Fibroblast of lung (primary cell): Measurements from ENCODE around the gene SLC18A3. TPM values are rescaled to one million over a fixed set of nuclear protein-coding genes. Genes with fewer than 3 reads are reported as not detected.

Experiments used
- DNase-seq, 2 donors: peaks; one replicate each; pipeline versions ENCODE4 v3.0.0 to v3.0.0-alpha.2; 2010; ENCODE audit warnings: low read depth in 2 of 2
- H2AFZ ChIP-seq: 2 replicates; pipeline ENCODE4 v1.5.1; 2012; ENCODE audit warnings: low read length, control low read depth, inconsistent platforms
- H3K27ac ChIP-seq: 2 replicates; pipeline ENCODE4 v1.5.1; 2011; ENCODE audit warnings: low read length, control low read depth; ENCODE audit not compliant: insufficient read depth
- H3K27me3 ChIP-seq: 2 replicates; pipeline ENCODE4 v1.5.1; 2011; ENCODE audit warnings: mild to moderate bottlenecking, low read length; ENCODE audit not compliant: control insufficient read depth, insufficient read depth
- H3K36me3 ChIP-seq: 2 replicates; pipeline ENCODE4 v1.5.1; 2011; ENCODE audit warnings: low read length; ENCODE audit not compliant: control insufficient read depth, insufficient read depth
- H3K4me1 ChIP-seq: 2 replicates; pipeline ENCODE4 v1.5.1; 2011; ENCODE audit warnings: low read length; ENCODE audit not compliant: control insufficient read depth, insufficient read depth; ENCODE audit errors: extremely low read depth
- H3K4me2 ChIP-seq: 2 replicates; pipeline ENCODE4 v1.5.1; 2011; ENCODE audit warnings: low read length, control low read depth; ENCODE audit not compliant: insufficient read depth; ENCODE audit errors: extremely low read depth
- H3K4me3 ChIP-seq, 4 experiments: fragments of 200-600 bp in 1 of 4; sonication (generic) in 1 of 4; replicated peaks in 1 of 4; 2 replicates each; pipeline ENCODE4 v1.5.1; 2011 to 2016; ENCODE audit warnings: low read length in 4 of 4, low read depth in 3 of 4, mild to moderate bottlenecking in 3 of 4, control low read depth in 2 of 4, inconsistent platforms in 1 of 4, mixed read lengths in 1 of 4; ENCODE audit not compliant: insufficient read depth in 1 of 4; ENCODE audit errors: control extremely low read depth in 1 of 4
- H3K79me2 ChIP-seq: 2 replicates; pipeline ENCODE4 v1.5.1; 2012; ENCODE audit warnings: mild to moderate bottlenecking, low read length, inconsistent platforms; ENCODE audit not compliant: control insufficient read depth, insufficient read depth
- H3K9ac ChIP-seq: 2 replicates; pipeline ENCODE4 v1.5.1; 2011; ENCODE audit warnings: mild to moderate bottlenecking, low read length, control low read depth; ENCODE audit not compliant: insufficient read depth
- H3K9me3 ChIP-seq: 2 replicates; pipeline ENCODE4 v1.5.1; 2012; ENCODE audit warnings: low read depth, low read length; ENCODE audit not compliant: control insufficient read depth, insufficient read depth
- H4K20me1 ChIP-seq: 2 replicates; pipeline ENCODE4 v1.5.1; 2011; ENCODE audit warnings: low read length; ENCODE audit not compliant: control insufficient read depth, insufficient read depth; ENCODE audit errors: extremely low read depth
- CTCF ChIP-seq, 2 donors: IDR thresholded peaks in 1 of 2; conservative IDR thresholded peaks in 1 of 2; 1 replicate in 1 of 2; 2 replicates in 1 of 2; pipeline ENCODE4 v1.5.1; 2011 to 2012; ENCODE audit warnings: low read length in 2 of 2, control low read depth in 1 of 2, inconsistent platforms in 1 of 2, low read depth in 1 of 2, mild to moderate bottlenecking in 1 of 2
- EZH2 ChIP-seq: IDR thresholded peaks from 2 replicates; pipeline ENCODE4 v1.5.1; 2012; ENCODE audit warnings: low read length, control low read depth, mild to moderate bottlenecking; ENCODE audit errors: missing control alignments
- polyA plus RNA-seq, 2 donors: library from polyadenylated mRNA; depleted of rRNA in 1 of 2; stranded (reverse) in 1 of 2; unstranded in 1 of 2; fragments of >200 nt; gene quantifications; 2 replicates each; pipeline ENCODE4 v1.2.1, GENCODE V29; 2011 to 2012; ENCODE audit warnings: missing spikeins in 1 of 2
- total RNA-seq: library from RNA; depleted of rRNA; stranded (reverse); fragments of >200 nt; gene quantifications from 2 replicates; pipeline ENCODE4 v1.2.1, GENCODE V29; 2014

Gene SLC18A3
- total and polyA plus RNA-seq, 2 donors (not counting 1 experiment from before 2014, with no cell fraction given) = not detected

GRCh38 chr10:49606981-49607535, 3.1 kb upstream of the SLC18A3 start:
- peaks cover 38% of the 10 kb centered on the region for H3K27me3 ChIP-seq
- H4K20me1 ChIP-seq = no peaks in the 10 kb centered on the region
- H3K9me3 ChIP-seq = no peaks in the 10 kb centered on the region
- DNase-seq = peak; percentile 48 to 63
- H3K27ac ChIP-seq = no peak overlapping the region
- H3K79me2 ChIP-seq = no peaks in the 10 kb centered on the region
- H3K36me3 ChIP-seq = no peaks in the 10 kb centered on the region
- H3K9ac ChIP-seq = no peak overlapping the region
- no peak overlapping the region for H2AFZ ChIP-seq
- no peak overlapping the region for H3K4me2 ChIP-seq
- H3K4me3 ChIP-seq = no peak overlapping the region
- TF ChIP-seq EZH2 = no peak
- TF ChIP-seq CTCF (conservative IDR thresholded peaks at IDR 0.05 in 1 of 2, IDR thresholded peaks at IDR 0.05 in 1 of 2; ENCODE audit: low read depth in 1 of 2, low read length in 2 of 2) = no peak
- H3K4me1 ChIP-seq = no peaks in the 10 kb centered on the region

DNA sequence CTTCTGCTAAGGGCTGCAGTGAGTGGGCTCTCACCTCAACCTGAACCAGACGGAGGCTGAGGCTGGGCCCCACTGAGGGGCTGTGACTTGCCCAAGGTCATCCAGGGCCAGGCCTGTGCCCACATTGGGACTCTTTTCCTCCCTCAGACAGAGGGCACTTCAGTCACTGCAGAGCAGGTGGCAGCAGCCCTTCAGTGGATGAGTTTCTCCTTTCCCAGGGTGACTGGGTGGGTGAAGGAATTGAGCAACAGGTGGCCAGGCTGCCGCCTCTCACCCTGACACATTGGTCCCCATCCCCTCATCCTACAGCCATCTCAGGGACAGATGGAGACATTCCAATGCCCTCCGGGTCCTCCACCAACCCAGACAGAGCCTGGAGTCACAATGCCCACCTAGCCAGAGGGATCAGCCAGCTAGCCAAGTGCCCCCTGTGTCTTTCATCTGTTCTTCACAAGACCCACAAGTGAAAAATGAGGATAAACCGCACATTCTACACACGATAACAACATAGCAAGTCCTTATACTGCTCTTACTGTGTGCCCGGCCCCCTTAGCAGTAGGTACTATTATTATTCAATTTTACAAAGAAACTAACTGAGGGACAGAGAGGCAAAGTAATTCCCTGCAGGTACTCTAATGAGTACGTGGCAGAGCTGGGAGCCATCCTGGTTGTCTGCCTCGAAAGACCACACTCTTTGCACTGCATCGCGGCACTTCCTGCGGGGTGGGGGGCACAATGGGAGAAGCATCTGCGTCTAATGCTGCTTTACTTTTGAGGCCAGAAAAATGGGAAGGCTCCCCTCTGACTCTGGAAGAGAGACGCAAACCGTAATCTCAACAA, 1.7 kb upstream of the SLC18A3 start:
- Histone ChIP-seq H3K9me3 (no peaks in the 10 kb centered on the region), H3K36me3 (no peaks in the 10 kb centered on the region), H3K4me3 (no peak overlapping the region), H3K9ac (no peak overlapping the region), H3K79me2 (no peaks in the 10 kb centered on the region), H3K4me1 (no peaks in the 10 kb centered on the region), H3K27ac (no peak overlapping the region), H2AFZ (no peak overlapping the region), H3K27me3 (peaks cover 52% of the 10 kb centered on the region), H4K20me1 (no peaks in the 10 kb centered on the region), H3K4me2 (no peak overlapping the region)
- DNase-seq = no peak
- TF ChIP-seq CTCF (conservative IDR thresholded peaks at IDR 0.05 in 1 of 2, IDR thresholded peaks at IDR 0.05 in 1 of 2; ENCODE audit: low read depth in 1 of 2, low read length in 2 of 2) (no peak), EZH2 (peak; percentile 28)

DNA sequence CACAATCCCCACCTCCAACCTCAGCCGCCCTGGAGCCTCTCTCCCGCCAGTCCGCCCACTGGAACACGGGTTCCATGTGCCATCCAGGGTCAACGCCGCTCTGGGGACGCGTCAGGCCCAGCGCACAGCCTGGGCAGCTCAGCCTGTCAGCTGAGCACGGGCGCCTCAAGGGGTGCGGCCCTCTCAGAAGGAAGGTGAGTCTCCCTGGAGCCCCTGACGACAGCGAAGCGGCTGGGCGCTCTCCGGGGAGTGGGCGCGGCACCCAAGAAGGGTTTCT, 1.2 kb upstream of the SLC18A3 start:
- no peak for DNase-seq
- Histone ChIP-seq H3K27me3 (peaks cover 54% of the 10 kb centered on the region), H3K4me3 (no peak overlapping the region), H3K79me2 (no peaks in the 10 kb centered on the region), H3K4me1 (no peaks in the 10 kb centered on the region), H2AFZ (no peak overlapping the region), H3K4me2 (no peak overlapping the region), H4K20me1 (no peaks in the 10 kb centered on the region), H3K9ac (no peak overlapping the region), H3K9me3 (no peaks in the 10 kb centered on the region), H3K36me3 (no peaks in the 10 kb centered on the region), H3K27ac (no peak overlapping the region)
- no peak for TF ChIP-seq EZH2
- TF ChIP-seq CTCF (conservative IDR thresholded peaks at IDR 0.05 in 1 of 2, IDR thresholded peaks at IDR 0.05 in 1 of 2; ENCODE audit: low read depth in 1 of 2, low read length in 2 of 2) = no peak
